IPS-NIHi7 (cell line): ENCODE data around the gene MEX3C.

Source experiments
- DNase-seq: peaks from one replicate; pipeline ENCODE4 v3.0.0; 2012; ENCODE audit warnings: mixed read lengths; ENCODE audit errors: extremely low spot score

The MEX3C gene

GRCh38 chr18:51197661-51198424, at the start of gene MEX3C:
MEX3C (minus strand) TSS chr18:51197681; CDS start chr18:51197320, 361 bp downstream.
- DNase-seq: peak; percentile 91

GRCh38 chr18:51241226-51241625, 43.7 kb upstream of the MEX3C start:
- no peak for DNase-seq

- peak; percentile 79 for DNase-seq
These were observed 38.7 kb upstream of the MEX3C start for GRCh38 chr18:51236225-51236624.

- DNase-seq: peak; percentile 58
These were observed 37.7 kb upstream of the MEX3C start for GRCh38 chr18:51235009-51235789.

GRCh38 chr18:51234117-51235008, 36.9 kb upstream of the MEX3C start:
- no peak for DNase-seq

GRCh38 chr18:51229328-51229727, 31.8 kb upstream of the MEX3C start:
- no peak for DNase-seq

GRCh38 chr18:51227660-51228059, 30.2 kb upstream of the MEX3C start:
- no peak for DNase-seq

GRCh38 chr18:51226587-51227350, 29.3 kb upstream of the MEX3C start:
- no peak for DNase-seq

- DNase-seq: no peak
These were observed 28.6 kb upstream of the MEX3C start for GRCh38 chr18:51226068-51226467.

GRCh38 chr18:51212606-51213005, 15.1 kb upstream of the MEX3C start:
- DNase-seq: no peak

- DNase-seq: no peak
These were observed 14.1 kb upstream of the MEX3C start for GRCh38 chr18:51211552-51211951.

GRCh38 chr18:51196811-51197660, 445 bp downstream of the MEX3C start:
- no peak for DNase-seq

GRCh38 chr18:51196118-51196810, 1.2 kb downstream of the MEX3C start:
- no peak for DNase-seq

- DNase-seq: peak; percentile 49
These were observed 1.9 kb downstream of the MEX3C start for GRCh38 chr18:51195451-51196117.

- no peak for DNase-seq
These were observed 2.4 kb downstream of the MEX3C start for GRCh38 chr18:51195086-51195450.

GRCh38 chr18:51194604-51195003, 2.9 kb downstream of the MEX3C start:
- DNase-seq: no peak

- DNase-seq: no peak
These were observed 3.7 kb downstream of the MEX3C start for GRCh38 chr18:51193621-51194287.

GRCh38 chr18:51192696-51193095, 4.8 kb downstream of the MEX3C start:
- DNase-seq: no peak

- DNase-seq: no peak
These were observed 5.5 kb downstream of the MEX3C start for GRCh38 chr18:51192026-51192425.
